Breast epithelium (tissue), 3 donors: Measurements from ENCODE around the gene MINDY4.

Experiments used
- CTCF ChIP-seq, 3 donors: fragments of 450-650 bp; IDR thresholded peaks; one replicate each; pipeline ENCODE4 v1.5.1; 2016 to 2017; ENCODE audit warnings: antibody characterized with exemption in 3 of 3, mild to moderate bottlenecking in 3 of 3, moderate library complexity in 3 of 3
- POLR2A ChIP-seq: fragments of 450-650 bp; IDR thresholded peaks from one replicate; pipeline ENCODE4 v1.6.1; 2016; ENCODE audit warnings: antibody characterized with exemption, mild to moderate bottlenecking, moderate library complexity

GRCh38 chr7:30870821-30871518, 99.8 kb downstream of the MINDY4 start:
- TF ChIP-seq CTCF (IDR thresholded peaks at IDR 0.05) = no peak
- TF ChIP-seq POLR2A = no peak
